Tibial nerve (tissue), 4 donors: ENCODE measurements around the gene ZBTB40. TPM values are rescaled to one million over a fixed set of nuclear protein-coding genes. Genes with fewer than 3 reads are reported as not detected.
A peak's percentile ranks its signal among the peaks of the same experiment; 100 is the strongest.

Experiments used
- DNase-seq, 2 donors: peaks; one replicate each; pipeline ENCODE4 v3.0.0-alpha.2; 2019; ENCODE audit warnings: low spot score in 2 of 2
- H3K27ac ChIP-seq, 4 donors: fragments of 200-600 bp; sonication (generic) in 3 of 4; one replicate each; pipeline ENCODE4 v1.5.1; 2017 to 2019; ENCODE audit warnings: mild to moderate bottlenecking in 1 of 4
- H3K27me3 ChIP-seq, 2 donors: fragments of 200-600 bp; sonication (generic) in 1 of 2; one replicate each; pipeline versions ENCODE4 v1.5.1 to v1.6.0; 2017 to 2019
- H3K36me3 ChIP-seq, 3 donors: fragments of 200-600 bp; sonication (generic); one replicate each; pipeline ENCODE4 v1.5.1; 2018 to 2019
- H3K4me1 ChIP-seq, 4 donors: fragments of 200-600 bp; sonication (generic) in 3 of 4; one replicate each; pipeline ENCODE4 v1.5.1; 2017 to 2019
- H3K4me3 ChIP-seq, 4 donors: fragments of 200-600 bp; sonication (generic) in 3 of 4; one replicate each; pipeline ENCODE4 v1.5.1; 2017 to 2019; ENCODE audit warnings: mild to moderate bottlenecking in 1 of 4, moderate library complexity in 1 of 4
- H3K9me3 ChIP-seq, 4 donors: fragments of 200-600 bp; sonication (generic) in 3 of 4; one replicate each; pipeline ENCODE4 v1.5.1; 2017 to 2019
- CTCF ChIP-seq, 5 experiments: fragments of 200-600 bp in 3 of 5; fragments of 450-650 bp in 2 of 5; sonication (generic) in 3 of 5; IDR thresholded peaks; one replicate each; pipeline ENCODE4 v1.5.1; 2016 to 2019; ENCODE audit warnings: antibody characterized with exemption in 5 of 5, mild to moderate bottlenecking in 3 of 5, moderate library complexity in 2 of 5
- EP300 ChIP-seq, 2 donors: sonication (generic); formaldehyde crosslinking; IDR thresholded peaks; one replicate each; pipeline ENCODE4 v1.6.1; 2017; ENCODE audit warnings: antibody characterized with exemption in 2 of 2, mild to moderate bottlenecking in 1 of 2
- POLR2A ChIP-seq, 2 donors: fragments of 450-650 bp; IDR thresholded peaks; one replicate each; pipeline ENCODE4 v1.6.1; 2017; ENCODE audit warnings: antibody characterized with exemption in 2 of 2, mild to moderate bottlenecking in 2 of 2, moderate library complexity in 2 of 2
- WGBS, 2 donors: methylation state at CpG; one replicate each; pipeline ENCODE4 v1.1.5; 2018; 5-methylcytosine and 5-hydroxymethylcytosine counted together
- total RNA-seq, 4 donors: library from RNA; depleted of rRNA; stranded (reverse); fragments of >200 nt; gene quantifications; one replicate each; pipeline ENCODE4 v1.1.0, GENCODE V29; 2016

The ZBTB40 gene
- total RNA-seq, 4 donors from 2014 or later = 17.8 to 21.2 (median 18.2) TPM

DNA sequence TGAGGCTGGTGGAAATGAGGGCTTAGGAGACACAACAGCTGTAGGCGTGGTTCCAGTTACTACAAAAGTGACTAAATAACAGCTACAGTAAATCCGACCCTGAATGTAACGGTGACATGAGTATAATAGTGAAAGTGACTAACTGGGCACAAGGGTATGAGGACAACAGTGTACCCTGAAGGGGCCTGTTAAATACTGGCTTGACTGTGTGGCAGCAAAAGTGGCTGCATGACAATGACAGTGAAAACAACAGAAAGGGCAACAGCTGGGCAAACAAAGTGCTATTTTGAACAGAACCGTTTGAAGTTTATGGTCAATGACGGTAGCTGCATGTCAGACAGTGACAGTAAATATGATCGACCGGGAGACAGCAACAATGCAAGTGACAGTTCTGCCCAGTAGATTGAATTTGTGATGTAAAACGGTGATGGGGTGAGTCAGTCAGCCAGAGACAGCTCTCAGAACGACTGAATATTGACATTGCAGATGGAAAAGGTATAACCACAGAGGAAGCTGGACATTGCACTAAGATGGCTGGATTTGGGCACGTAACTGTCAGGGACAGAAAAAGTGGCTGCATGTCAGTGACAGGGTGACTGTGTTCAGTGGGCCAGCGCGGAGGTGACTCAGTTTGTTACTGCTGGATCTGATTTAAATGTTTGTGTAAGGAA lies 1.2 kb upstream of the ZBTB40 start:
- Histone ChIP-seq H3K27ac (peak overlapping the region in 1 of 4 donors; percentile 86), H3K27me3 (no peaks in the 10 kb centered on the region), H3K4me3 (no peak overlapping the region), H3K36me3 (no peaks in the 10 kb centered on the region), H3K4me1 (peaks cover 0 to 30% (median 7%) of the 10 kb centered on the region in 4 donors), H3K9me3 (no peaks in the 10 kb centered on the region)
- no peak for DNase-seq
- 71 to 73% methylated on average over 12 of the region's 12 CpGs for WGBS, 2 donors
- TF ChIP-seq EP300 (IDR thresholded peaks at IDR 0.05) (no peak), CTCF (IDR thresholded peaks at IDR 0.05) (no peak), POLR2A (IDR thresholded peaks at IDR 0.05) (no peak)

- peaks cover 0 to 37% (median 7%) of the 10 kb centered on the region in 4 donors for H3K4me1 ChIP-seq
- peak in 1 of 2 donors; percentile 24 for DNase-seq
- H3K9me3 ChIP-seq = no peaks in the 10 kb centered on the region
- H3K27me3 ChIP-seq = no peaks in the 10 kb centered on the region
- peak overlapping the region; percentile 62 to 96 (median 89) for H3K4me3 ChIP-seq
- H3K36me3 ChIP-seq = no peaks in the 10 kb centered on the region
- WGBS, 2 donors = 7 to 8% methylated on average over 12 of the region's 12 CpGs
- H3K27ac ChIP-seq = peak overlapping the region; percentile 86 to 98 (median 93)
- TF ChIP-seq POLR2A (IDR thresholded peaks at IDR 0.05) (no peak), CTCF (IDR thresholded peaks at IDR 0.05) (no peak), EP300 (IDR thresholded peaks at IDR 0.05) (no peak)
Measured at GRCh38 chr1:22452481-22452957, 868 bp downstream of the ZBTB40 start.

DNA sequence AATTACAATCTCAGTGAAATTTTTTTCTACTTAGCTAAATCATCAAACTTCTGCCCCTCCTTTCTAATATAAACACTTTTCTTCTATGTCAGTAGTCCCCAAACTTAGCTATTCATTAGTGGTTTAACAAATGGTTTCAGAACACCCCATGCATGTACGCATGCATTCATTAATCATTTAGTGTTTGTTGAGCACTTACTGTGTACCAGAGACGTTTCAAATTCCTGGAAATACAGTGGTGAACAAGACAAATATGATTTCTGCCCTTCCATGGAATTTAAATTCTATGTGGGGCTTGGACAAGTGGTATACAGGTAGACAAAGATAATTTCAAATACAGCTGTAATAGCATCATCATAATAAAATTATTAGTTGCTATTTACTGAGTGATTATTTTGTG lies 1.5 kb downstream of the ZBTB40 start:
- no peaks in the 10 kb centered on the region for H3K9me3 ChIP-seq
- H3K4me1 ChIP-seq = peaks cover 0 to 40% (median 7%) of the 10 kb centered on the region in 4 donors
- no peaks in the 10 kb centered on the region for H3K27me3 ChIP-seq
- 68 to 84% methylated on average over 2 of the region's 2 CpGs for WGBS, 2 donors
- no peaks in the 10 kb centered on the region for H3K36me3 ChIP-seq
- H3K4me3 ChIP-seq = no peak overlapping the region
- peak overlapping the region in 2 of 4 donors; percentile 95 to 98 for H3K27ac ChIP-seq
- no peak for TF ChIP-seq EP300 (IDR thresholded peaks at IDR 0.05)
- no peak for TF ChIP-seq POLR2A (IDR thresholded peaks at IDR 0.05)
- no peak for TF ChIP-seq CTCF (IDR thresholded peaks at IDR 0.05)
- DNase-seq = no peak

- Histone ChIP-seq H3K36me3 (no peaks in the 10 kb centered on the region), H3K27ac (no peak overlapping the region), H3K27me3 (no peaks in the 10 kb centered on the region), H3K4me1 (peaks cover 0 to 45% (median 7%) of the 10 kb centered on the region in 4 donors), H3K4me3 (no peak overlapping the region), H3K9me3 (no peaks in the 10 kb centered on the region)
- WGBS, 2 donors = 62 to 70% methylated on average over 4 of the region's 4 CpGs
- no peak for DNase-seq
- no peak for TF ChIP-seq POLR2A (IDR thresholded peaks at IDR 0.05)
- no peak for TF ChIP-seq CTCF (IDR thresholded peaks at IDR 0.05)
- no peak for TF ChIP-seq EP300 (IDR thresholded peaks at IDR 0.05)
Measured at GRCh38 chr1:22454476-22455056, 2.9 kb downstream of the ZBTB40 start.

- TF ChIP-seq CTCF (IDR thresholded peaks at IDR 0.05) (no peak), EP300 (IDR thresholded peaks at IDR 0.05) (no peak), POLR2A (IDR thresholded peaks at IDR 0.05) (no peak)
- no peak overlapping the region for H3K4me3 ChIP-seq
- H3K36me3 ChIP-seq = no peaks in the 10 kb centered on the region
- H3K4me1 ChIP-seq = peaks cover 0 to 37% (median 4%) of the 10 kb centered on the region in 4 donors
- no peaks in the 10 kb centered on the region for H3K9me3 ChIP-seq
- WGBS, 2 donors = 17 to 23% methylated on average over 3 of the region's 3 CpGs
- no peaks in the 10 kb centered on the region for H3K27me3 ChIP-seq
- DNase-seq = no peak
- H3K27ac ChIP-seq = no peak overlapping the region
Measured at GRCh38 chr1:22457345-22457744, 5.7 kb downstream of the ZBTB40 start.
